SHP77 treated with DMSO at 0.1 percent for 48 hours (cell line): Measurements from ENCODE around the gene PAK6.
A peak's percentile ranks its signal among the peaks of the same experiment; 100 is the strongest.

Source experiments
- DNase-seq: peaks from one replicate; lab custom pipeline; 2025; lab: John Stamatoyannopoulos, UW

Gene PAK6

DNA sequence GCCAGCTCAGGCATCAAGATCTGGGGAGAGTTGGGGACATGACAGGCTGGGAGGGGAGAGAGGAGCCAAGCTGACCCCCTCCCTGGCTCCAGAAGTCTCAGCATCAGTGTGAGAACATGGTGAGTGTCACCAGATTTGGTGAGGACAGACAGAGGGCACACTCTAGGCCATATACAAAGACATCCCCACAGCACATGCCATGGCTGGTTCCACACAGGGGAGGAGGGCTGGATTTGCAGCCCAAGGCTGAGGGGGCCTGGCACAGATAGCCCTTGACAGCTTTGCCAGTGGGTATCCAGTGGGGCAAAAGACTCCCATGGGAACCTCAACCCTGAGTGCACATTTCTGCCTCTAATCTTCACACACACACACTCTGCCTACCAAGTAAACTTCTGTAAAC lies 54.1 kb downstream of the PAK6 start:
- no peak for DNase-seq

DNA sequence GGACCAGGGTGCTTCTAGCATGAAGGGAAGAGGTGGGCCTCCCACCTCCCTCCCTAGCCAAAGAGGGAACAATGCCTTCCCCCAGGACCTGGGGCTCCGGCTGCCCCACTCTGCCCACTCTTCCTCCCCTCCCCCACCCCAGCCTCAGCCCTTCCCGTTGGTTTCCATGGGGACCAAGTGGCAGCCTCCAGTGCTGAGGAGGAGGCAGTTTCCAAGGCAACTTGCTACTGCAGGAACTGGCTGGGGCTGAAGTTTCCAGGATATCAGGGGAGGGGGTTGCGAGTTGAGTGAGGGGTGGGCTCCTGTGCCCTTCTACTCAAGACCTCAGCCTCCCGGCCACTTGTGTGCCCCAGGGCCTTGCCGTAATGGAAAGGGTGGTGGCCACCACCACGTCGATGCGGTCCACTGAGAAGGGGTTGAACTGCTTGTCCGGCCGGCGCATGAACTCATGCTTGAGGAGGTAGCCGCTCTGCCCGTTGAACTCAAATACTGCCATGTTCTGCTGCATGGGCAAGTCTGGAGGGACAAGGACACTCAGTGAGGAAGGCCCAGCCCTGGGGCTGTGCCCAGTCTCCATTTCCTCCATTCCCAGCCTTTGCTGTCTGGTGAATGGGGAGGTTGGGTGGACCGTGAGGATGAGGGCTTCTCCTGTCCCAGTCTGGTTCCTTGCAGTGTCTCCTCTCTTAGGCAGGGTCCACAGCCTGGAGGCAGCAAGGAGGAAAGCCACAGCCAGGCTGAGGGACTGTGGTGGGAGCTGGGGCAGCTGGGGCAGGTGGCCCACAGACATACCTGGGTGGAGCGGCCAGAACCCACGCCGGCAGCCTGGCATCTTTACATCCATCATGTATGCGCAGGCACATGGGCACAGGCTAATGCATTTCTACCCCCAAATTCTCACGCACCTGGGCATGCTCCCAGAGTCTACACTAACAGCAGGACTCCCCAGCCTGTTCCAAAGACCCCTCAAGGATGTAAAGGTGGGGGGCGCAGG lies 55.3 kb downstream of the PAK6 start:
- DNase-seq: no peak

GRCh38 chr15:40295297-40295696 lies 56.4 kb downstream of the PAK6 start:
- no peak for DNase-seq

DNA sequence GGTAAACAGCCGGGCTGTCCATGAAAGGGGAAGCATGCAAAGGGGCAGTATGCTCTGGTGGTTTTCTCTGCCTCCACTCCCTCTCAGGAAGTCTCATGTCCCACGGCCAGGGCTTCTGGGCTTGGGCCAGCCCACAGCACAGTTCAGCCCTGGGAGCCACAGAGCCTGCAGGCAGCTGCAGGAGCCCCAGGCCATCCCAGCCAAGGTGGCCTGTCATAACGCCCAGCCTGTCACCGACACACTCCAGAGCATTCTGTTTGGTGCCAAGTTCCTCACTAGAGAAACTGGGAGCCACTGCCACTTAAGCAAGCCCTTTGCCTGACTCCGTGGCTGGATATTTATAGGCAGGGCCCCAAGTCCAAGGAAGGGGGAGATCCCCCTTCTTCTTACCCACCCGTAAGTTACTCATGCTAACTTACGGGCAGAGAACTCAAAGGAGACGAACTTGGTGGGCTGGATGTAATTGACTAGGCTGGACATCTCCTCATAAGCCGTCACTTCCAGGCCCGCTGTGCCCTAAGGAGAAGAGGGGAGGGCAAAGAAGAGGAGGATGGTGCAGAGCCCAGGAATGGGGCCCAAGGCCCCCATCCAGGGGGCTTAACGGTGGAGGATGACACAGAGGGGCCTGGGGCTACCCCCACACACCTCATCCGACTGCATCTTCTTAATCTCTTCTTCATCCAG lies 57.2 kb downstream of the PAK6 start:
- no peak for DNase-seq

DNA sequence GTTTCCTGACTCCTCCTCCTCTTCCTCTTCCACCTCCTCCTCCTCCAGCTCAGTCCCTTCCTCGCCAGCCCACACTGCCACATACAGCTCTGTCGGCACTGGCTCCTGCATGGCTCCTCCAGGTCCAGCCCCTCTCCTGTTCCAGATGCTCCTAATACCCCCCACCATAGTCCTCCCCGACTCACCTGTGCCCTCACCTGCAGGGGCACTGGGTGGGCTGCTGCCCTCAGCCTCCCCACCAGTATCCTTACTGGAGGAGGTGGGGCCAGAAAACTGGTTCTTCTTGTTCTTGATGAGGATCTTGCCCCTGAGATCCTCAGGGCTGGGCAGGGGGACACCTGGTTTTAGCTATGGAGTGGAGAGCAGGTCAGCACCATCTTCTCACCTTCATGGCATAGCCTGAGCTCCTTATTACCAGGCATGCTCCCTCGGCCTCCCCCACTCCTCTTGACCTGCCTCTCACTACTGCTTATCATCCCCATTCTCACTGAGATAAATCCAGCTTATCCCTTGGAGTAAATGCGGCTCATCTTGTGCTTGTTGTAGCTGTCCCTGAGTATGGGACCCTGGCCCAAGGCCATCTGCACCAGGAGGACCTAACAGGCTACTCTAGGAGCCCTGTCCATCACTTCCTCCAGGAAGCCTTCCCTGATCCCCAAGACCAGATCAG lies 57.8 kb downstream of the PAK6 start:
- DNase-seq: no peak

DNA sequence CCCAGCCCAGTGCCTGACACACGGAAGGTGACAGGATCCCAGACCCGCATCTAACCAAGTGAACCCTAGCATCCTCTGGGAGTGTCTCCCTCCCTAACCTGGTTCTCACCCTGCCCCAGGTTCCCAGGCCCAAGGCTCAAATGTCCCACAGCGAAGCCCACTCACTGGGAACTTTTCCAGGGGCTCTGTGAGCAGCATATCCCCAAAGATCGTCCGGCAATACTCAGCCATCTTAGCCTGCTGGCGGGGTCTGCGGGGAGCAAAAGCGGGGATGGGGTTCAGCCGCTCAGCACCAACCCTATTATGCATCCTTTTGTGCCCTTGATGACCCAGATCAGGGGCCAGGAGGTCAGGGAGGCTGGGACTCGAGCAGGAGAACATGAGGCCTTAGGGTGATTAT lies 58.5 kb downstream of the PAK6 start:
- no peak for DNase-seq

GRCh38 chr15:40298216-40298935 lies 59.5 kb downstream of the PAK6 start:
- no peak for DNase-seq

DNA sequence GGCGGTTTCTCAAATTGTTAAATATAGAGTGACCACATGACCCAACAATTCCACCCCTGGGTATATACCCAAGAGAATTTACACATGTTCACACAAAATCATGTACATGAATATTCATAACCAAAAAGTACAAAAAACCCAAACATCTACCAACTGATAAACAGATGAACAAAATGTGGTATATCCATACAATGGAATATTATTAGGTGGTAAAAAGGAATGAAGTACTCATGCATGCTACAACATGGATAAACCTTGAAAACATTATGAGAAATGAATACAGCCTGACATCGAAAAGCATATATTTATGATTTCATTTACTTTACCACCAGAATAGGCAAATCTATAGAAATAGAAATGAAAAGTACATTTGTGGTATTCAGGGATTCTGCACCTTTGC lies 61.5 kb downstream of the PAK6 start:
- no peak for DNase-seq

GRCh38 chr15:40300771-40301170 lies 61.9 kb downstream of the PAK6 start:
- DNase-seq: no peak

- DNase-seq: no peak
Measured at GRCh38 chr15:40301467-40302179, 62.8 kb downstream of the PAK6 start.

- DNase-seq: no peak
Measured at GRCh38 chr15:40302288-40302886, 63.5 kb downstream of the PAK6 start.

DNA sequence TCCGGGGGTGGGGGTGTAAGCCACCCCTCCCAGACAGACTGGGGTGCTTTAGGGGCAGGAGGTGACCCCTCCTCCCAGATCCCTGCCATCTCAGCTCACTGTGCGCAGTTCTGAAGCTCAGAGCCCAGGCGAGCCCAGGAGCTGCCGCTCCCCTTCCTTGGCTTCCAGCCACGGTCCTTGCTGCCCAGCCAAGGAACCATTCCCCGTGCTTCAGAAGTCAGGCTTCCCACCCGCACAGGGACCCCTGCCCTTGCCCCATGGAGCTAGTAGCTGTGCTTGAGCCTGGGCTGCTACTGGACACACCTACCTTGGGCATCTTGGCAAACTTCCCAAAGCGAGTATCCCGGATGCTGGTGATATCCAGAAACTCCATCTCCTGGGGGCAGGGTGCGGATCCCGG lies 64.1 kb downstream of the PAK6 start:
- DNase-seq: no peak

DNA sequence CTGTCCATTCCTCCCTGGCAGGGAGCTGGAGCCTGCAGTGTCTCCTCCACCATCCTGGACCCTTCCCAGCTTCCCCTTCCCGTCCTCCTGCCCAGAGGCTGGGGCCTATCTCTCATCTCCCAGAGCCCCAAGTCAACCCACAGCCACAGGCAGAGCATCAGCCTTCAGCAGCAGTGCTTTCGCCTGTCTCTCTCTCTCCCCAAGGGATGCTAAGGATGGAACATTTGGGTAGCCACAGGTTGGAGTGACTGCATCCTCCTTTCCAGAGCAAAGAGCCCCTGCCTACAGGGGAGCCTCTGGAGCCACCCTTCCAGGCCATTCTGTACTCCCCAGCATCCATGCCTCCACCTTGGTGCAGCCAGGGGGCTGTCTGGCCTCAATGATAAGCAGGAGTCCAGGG lies 64.7 kb downstream of the PAK6 start:
- no peak for DNase-seq

GRCh38 chr15:40305281-40305680 lies 66.4 kb downstream of the PAK6 start:
- no peak for DNase-seq

- no peak for DNase-seq
Measured at GRCh38 chr15:40306371-40306770, 67.5 kb downstream of the PAK6 start.

GRCh38 chr15:40306908-40307307 lies 68.0 kb downstream of the PAK6 start:
- DNase-seq: no peak

DNA sequence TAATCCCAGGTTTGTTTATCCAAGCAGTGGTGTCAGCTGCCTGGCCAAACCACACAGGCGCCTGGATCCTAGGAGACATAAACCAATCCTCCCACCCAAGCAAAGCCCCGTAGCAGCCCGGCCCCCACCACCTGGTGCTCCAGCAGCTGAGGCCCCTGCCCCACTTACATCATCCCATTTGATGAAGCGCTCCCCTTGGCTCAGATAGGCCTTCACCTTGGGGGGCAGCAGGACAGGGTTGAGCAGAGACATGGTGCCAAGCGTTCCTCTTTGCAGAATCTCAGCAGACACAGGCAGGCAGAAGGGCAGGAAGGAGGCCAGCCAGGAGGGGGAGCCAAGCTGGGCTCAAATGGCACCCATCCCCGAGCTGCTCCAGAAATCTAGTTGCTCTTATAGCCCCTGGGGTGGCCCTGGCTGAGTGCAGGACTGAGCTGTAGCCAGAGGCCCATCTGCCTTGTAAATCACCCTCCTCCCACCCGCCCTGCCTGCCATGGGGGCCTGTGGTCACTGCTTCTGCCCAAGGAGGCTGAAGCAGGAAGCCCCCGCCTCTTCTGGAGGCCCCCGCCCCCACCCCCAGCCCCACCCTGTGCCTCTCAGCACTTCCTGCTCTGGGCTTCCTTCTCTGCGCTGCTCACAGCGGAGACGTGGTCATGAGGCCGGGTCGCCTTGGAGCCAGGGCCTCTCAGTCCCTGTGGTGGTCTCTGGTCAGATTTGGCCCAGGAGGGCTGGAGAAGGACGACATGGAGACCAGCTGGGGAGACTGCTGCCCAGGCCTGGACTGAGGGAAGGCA lies 68.8 kb downstream of the PAK6 start, which contains the start of gene PLCB2:
TSS of gene PLCB2 (minus strand) at position 515 of the 791 bp plus-strand sequence. CDS start at position 252, 263 bp downstream.
- DNase-seq: peak; percentile 79

DNA sequence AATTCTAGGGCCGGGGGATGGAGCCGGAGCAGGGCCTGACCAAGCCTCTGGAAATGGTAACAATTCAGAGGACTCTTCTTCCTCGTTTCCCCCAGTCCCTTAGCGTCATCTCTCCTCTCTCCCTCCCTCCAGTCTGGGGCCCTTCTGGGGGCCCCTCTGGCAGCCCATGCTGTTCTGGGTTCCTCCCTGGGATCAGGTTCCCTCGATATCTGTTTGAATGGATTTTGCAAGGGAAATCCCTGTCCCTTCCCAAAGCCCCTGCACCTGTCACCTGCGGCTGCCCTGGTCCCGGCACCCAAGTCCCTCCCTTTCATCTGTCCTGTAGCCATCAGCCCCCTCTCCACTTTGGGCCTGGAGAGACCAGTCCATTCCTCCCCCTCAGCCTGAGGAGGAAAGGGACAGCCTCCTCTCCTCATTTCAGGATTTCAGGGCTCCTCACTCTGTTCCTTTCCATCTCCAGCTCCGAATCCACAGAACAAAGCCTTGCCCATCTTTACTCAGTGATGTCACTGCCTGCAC lies 70.5 kb downstream of the PAK6 start:
- no peak for DNase-seq
